WTC11 (cell line): ENCODE results near the gene FARP2. TPM values are rescaled to one million over a fixed set of nuclear protein-coding genes. Genes with fewer than 3 reads are reported as not detected.

Experiments used
- ATAC-seq: fragments of 200-7000 bp; cut with Tn5 transposase; 2 replicates; pipeline ENCODE4 v1.10.0; 2021; ENCODE audit warnings: mild to moderate bottlenecking, moderate library complexity
- CTCF ChIA-PET: fragments of 300-600 bp; sonication (Branson Sonifier 250); formaldehyde crosslinking; loops from one replicate; lab custom pipeline; 2021; ENCODE audit warnings: antibody characterized with exemption; lab: Charles Lee
- POLR2A ChIA-PET: fragments of 350-600 bp; sonication (Branson Sonifier 250); formaldehyde crosslinking; loops from one replicate; lab custom pipeline; 2021; ENCODE audit warnings: antibody characterized with exemption; lab: Charles Lee
- DNase-seq: peaks from one replicate; pipeline ENCODE4 v3.0.0; 2021; ENCODE audit warnings: low spot score
- H3K27ac Mint-ChIP-seq: 2 replicates; pipeline ENCODE4 v1.8.0; 2021; ENCODE audit warnings: mixed read lengths
- H3K27me3 Mint-ChIP-seq: 2 replicates; pipeline ENCODE4 v1.8.0; 2021; ENCODE audit warnings: low read depth, mild to moderate bottlenecking, moderate library complexity, mixed read lengths
- H3K36me3 Mint-ChIP-seq: 2 replicates; pipeline ENCODE4 v1.8.0; 2021; ENCODE audit warnings: mixed read lengths
- H3K4me1 Mint-ChIP-seq: 2 replicates; pipeline ENCODE4 v1.8.0; 2022; ENCODE audit warnings: mixed read lengths
- H3K4me3 Mint-ChIP-seq: 2 replicates; pipeline ENCODE4 v1.8.0; 2021; ENCODE audit warnings: mild to moderate bottlenecking, moderate library complexity, mixed read lengths
- H3K9me3 Mint-ChIP-seq: 2 replicates; pipeline ENCODE4 v1.8.0; 2021; ENCODE audit warnings: mixed read lengths
- CREB1 ChIP-seq: sonication (generic); formaldehyde crosslinking; IDR thresholded peaks from 2 replicates; pipeline ENCODE4 v1.8.0; 2023; ENCODE audit warnings: mild to moderate bottlenecking, missing genetic modification reagents
- CREM ChIP-seq: sonication (generic); formaldehyde crosslinking; IDR thresholded peaks from 2 replicates; pipeline ENCODE4 v1.8.1; 2022; ENCODE audit warnings: mild to moderate bottlenecking, missing genetic modification reagents, moderate library complexity
- ELF4 ChIP-seq: sonication (generic); formaldehyde crosslinking; IDR thresholded peaks from 2 replicates; pipeline ENCODE4 v1.8.1; 2022; ENCODE audit warnings: low read depth, mild to moderate bottlenecking, moderate library complexity, missing genetic modification reagents
- EMX1 ChIP-seq: fragments of 250-450 bp; sonication (Bioruptor Pico); IDR thresholded peaks from 2 replicates; pipeline ENCODE4 v1.8.0; 2021; ENCODE audit warnings: mild to moderate bottlenecking
- ESRRA ChIP-seq: sonication (generic); formaldehyde crosslinking; IDR thresholded peaks from 2 replicates; pipeline ENCODE4 v1.8.1; 2022; ENCODE audit warnings: mild to moderate bottlenecking, missing genetic modification reagents, borderline replicate concordance
- GABPB1 ChIP-seq: sonication (generic); formaldehyde crosslinking; IDR thresholded peaks from 2 replicates; pipeline ENCODE4 v1.8.1; 2023; ENCODE audit warnings: mild to moderate bottlenecking, missing genetic modification reagents
- SMAD3 ChIP-seq: sonication (generic); formaldehyde crosslinking; IDR thresholded peaks from 2 replicates; pipeline ENCODE4 v1.8.0; 2022; ENCODE audit warnings: missing genetic modification reagents, mild to moderate bottlenecking, borderline replicate concordance
- SP1 ChIP-seq: sonication (generic); formaldehyde crosslinking; conservative IDR thresholded peaks from 2 replicates; pipeline ENCODE4 v1.8.1; 2022; ENCODE audit warnings: missing genetic modification reagents
- ZNF121 ChIP-seq: sonication (generic); formaldehyde crosslinking; IDR thresholded peaks from 2 replicates; pipeline ENCODE4 v1.8.0; 2023; ENCODE audit warnings: missing genetic modification reagents
- ZNF138 ChIP-seq: sonication (generic); formaldehyde crosslinking; conservative IDR thresholded peaks from 2 replicates; pipeline ENCODE4 v1.8.1; 2022; ENCODE audit warnings: mild to moderate bottlenecking, moderate library complexity, missing genetic modification reagents
- ZNF219 ChIP-seq: sonication (generic); formaldehyde crosslinking; IDR thresholded peaks from 2 replicates; pipeline ENCODE4 v1.8.0; 2023; ENCODE audit warnings: missing genetic modification reagents, mild to moderate bottlenecking, borderline replicate concordance
- ZNF232 ChIP-seq: sonication (generic); formaldehyde crosslinking; IDR thresholded peaks from 2 replicates; pipeline ENCODE4 v1.8.0; 2022; ENCODE audit warnings: mild to moderate bottlenecking, missing genetic modification reagents
- ZNF423 ChIP-seq: fragments of 250-450 bp; sonication (Bioruptor Pico); IDR thresholded peaks from 2 replicates; pipeline ENCODE4 v2.1.2; 2022; ENCODE audit warnings: mild to moderate bottlenecking, moderate library complexity
- total RNA-seq: library from RNA; stranded (reverse); gene quantifications from 3 replicates; pipeline ENCODE4 v1.2.3, GENCODE V29; 2021
- TF ChIP-seq, protein P1 (sequence below): sonication (generic); formaldehyde crosslinking; IDR thresholded peaks from 2 replicates; pipeline ENCODE4 v1.8.1; 2022; ENCODE audit warnings: low read depth, mild to moderate bottlenecking, moderate library complexity, missing genetic modification reagents, borderline replicate concordance
- TF ChIP-seq, protein P2 (sequence below): sonication (generic); formaldehyde crosslinking; IDR thresholded peaks from 2 replicates; pipeline ENCODE4 v1.8.1; 2022; ENCODE audit warnings: low read depth, missing genetic modification reagents, borderline replicate concordance
- TF ChIP-seq, protein P3 (sequence below): fragments of 250-450 bp; sonication (Bioruptor Pico); IDR thresholded peaks from 2 replicates; pipeline ENCODE4 v2.1.2; 2022; ENCODE audit warnings: mild to moderate bottlenecking, moderate library complexity
- TF ChIP-seq, protein P4 (sequence below): sonication (generic); formaldehyde crosslinking; IDR thresholded peaks from 2 replicates; pipeline ENCODE4 v1.8.0; 2022; ENCODE audit warnings: missing genetic modification reagents
- TF ChIP-seq, protein P5 (sequence below): sonication (generic); formaldehyde crosslinking; IDR thresholded peaks from 2 replicates; pipeline ENCODE4 v1.8.1; 2023; ENCODE audit warnings: mild to moderate bottlenecking, missing genetic modification reagents, moderate library complexity
- TF ChIP-seq, protein P6 (sequence below): sonication (generic); formaldehyde crosslinking; IDR thresholded peaks from 2 replicates; pipeline ENCODE4 v1.8.0; 2022; ENCODE audit warnings: mild to moderate bottlenecking, missing genetic modification reagents
- TF ChIP-seq, protein P7 (sequence below): sonication (generic); formaldehyde crosslinking; IDR thresholded peaks from 2 replicates; pipeline ENCODE4 v1.8.1; 2022; ENCODE audit warnings: mild to moderate bottlenecking, missing genetic modification reagents, moderate library complexity, borderline replicate concordance

Gene FARP2
- total RNA-seq, 1 experiment from 2014 or later = 37.8 TPM

DNA sequence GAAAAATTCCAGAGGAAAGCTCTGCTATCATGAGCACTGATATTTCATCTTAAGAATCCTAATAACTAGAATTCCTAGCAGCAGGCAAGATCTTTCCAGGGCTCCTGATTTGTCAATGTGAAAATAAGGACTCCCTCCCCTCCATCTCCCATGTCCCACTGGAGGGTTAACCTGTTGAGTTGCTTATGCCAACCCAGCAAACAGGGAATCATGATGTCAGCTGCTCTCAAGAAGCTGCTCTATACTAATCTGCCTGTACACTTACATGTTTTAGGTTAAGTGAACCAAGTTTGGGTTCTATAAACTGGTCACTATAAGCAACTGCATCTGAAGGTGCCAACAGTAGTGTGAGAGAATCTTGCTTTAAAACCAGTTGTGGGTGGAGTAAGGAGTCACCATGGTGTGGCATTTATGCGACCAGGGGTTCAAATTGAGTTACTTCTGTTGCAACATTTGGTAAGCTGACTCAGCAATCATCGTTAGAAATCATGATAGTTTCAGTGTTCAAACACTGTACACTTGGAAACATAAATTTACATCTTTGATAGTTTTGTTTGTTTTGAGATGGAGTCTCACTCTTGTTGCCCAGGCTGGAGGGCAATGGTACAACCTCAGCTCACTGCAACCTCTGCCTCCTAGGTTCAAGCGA, 98.9 kb downstream of the FARP2 start:
- H3K9me3 Mint-ChIP-seq = no peaks in the 10 kb centered on the region
- ATAC-seq (no peak), DNase-seq (no peak)
- no peaks in the 10 kb centered on the region for H3K36me3 Mint-ChIP-seq
- H3K4me1 Mint-ChIP-seq = peaks cover 4% of the 10 kb centered on the region; the same call in 1 of the 2 replicates
- no peak overlapping the region for H3K4me3 Mint-ChIP-seq
- H3K27ac Mint-ChIP-seq = no peak overlapping the region
- TF ChIP-seq, protein P1, sequence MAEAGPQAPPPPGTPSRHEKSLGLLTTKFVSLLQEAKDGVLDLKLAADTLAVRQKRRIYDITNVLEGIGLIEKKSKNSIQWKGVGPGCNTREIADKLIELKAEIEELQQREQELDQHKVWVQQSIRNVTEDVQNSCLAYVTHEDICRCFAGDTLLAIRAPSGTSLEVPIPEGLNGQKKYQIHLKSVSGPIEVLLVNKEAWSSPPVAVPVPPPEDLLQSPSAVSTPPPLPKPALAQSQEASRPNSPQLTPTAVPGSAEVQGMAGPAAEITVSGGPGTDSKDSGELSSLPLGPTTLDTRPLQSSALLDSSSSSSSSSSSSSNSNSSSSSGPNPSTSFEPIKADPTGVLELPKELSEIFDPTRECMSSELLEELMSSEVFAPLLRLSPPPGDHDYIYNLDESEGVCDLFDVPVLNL (CRISPR knock-in tag) = no peak
- TF ChIP-seq ZNF423 (no peak), GABPB1 (no peak), SMAD3 (CRISPR knock-in tag) (no peak), ZNF219 (CRISPR knock-in tag) (no peak), ZNF138 (CRISPR knock-in tag) (no peak), SP1 (no peak), ZNF232 (CRISPR knock-in tag) (no peak), CREB1 (CRISPR knock-in tag) (no peak), ZNF121 (CRISPR knock-in tag) (no peak)
- TF ChIP-seq, protein P2, sequence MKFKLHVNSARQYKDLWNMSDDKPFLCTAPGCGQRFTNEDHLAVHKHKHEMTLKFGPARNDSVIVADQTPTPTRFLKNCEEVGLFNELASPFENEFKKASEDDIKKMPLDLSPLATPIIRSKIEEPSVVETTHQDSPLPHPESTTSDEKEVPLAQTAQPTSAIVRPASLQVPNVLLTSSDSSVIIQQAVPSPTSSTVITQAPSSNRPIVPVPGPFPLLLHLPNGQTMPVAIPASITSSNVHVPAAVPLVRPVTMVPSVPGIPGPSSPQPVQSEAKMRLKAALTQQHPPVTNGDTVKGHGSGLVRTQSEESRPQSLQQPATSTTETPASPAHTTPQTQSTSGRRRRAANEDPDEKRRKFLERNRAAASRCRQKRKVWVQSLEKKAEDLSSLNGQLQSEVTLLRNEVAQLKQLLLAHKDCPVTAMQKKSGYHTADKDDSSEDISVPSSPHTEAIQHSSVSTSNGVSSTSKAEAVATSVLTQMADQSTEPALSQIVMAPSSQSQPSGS (CRISPR knock-in tag) = no peak
- TF ChIP-seq, protein P3, sequence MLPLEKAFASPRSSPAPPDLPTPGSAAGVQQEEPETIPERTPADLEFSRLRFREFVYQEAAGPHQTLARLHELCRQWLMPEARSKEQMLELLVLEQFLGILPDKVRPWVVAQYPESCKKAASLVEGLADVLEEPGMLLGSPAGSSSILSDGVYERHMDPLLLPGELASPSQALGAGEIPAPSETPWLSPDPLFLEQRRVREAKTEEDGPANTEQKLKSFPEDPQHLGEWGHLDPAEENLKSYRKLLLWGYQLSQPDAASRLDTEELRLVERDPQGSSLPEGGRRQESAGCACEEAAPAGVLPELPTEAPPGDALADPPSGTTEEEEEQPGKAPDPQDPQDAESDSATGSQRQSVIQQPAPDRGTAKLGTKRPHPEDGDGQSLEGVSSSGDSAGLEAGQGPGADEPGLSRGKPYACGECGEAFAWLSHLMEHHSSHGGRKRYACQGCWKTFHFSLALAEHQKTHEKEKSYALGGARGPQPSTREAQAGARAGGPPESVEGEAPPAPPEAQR = no peak
- TF ChIP-seq, protein P4, sequence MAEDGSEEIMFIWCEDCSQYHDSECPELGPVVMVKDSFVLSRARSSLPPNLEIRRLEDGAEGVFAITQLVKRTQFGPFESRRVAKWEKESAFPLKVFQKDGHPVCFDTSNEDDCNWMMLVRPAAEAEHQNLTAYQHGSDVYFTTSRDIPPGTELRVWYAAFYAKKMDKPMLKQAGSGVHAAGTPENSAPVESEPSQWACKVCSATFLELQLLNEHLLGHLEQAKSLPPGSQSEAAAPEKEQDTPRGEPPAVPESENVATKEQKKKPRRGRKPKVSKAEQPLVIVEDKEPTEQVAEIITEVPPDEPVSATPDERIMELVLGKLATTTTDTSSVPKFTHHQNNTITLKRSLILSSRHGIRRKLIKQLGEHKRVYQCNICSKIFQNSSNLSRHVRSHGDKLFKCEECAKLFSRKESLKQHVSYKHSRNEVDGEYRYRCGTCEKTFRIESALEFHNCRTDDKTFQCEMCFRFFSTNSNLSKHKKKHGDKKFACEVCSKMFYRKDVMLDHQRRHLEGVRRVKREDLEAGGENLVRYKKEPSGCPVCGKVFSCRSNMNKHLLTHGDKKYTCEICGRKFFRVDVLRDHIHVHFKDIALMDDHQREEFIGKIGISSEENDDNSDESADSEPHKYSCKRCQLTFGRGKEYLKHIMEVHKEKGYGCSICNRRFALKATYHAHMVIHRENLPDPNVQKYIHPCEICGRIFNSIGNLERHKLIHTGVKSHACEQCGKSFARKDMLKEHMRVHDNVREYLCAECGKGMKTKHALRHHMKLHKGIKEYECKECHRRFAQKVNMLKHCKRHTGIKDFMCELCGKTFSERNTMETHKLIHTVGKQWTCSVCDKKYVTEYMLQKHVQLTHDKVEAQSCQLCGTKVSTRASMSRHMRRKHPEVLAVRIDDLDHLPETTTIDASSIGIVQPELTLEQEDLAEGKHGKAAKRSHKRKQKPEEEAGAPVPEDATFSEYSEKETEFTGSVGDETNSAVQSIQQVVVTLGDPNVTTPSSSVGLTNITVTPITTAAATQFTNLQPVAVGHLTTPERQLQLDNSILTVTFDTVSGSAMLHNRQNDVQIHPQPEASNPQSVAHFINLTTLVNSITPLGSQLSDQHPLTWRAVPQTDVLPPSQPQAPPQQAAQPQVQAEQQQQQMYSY (CRISPR knock-in tag) = no peak
- TF ChIP-seq, protein P5, sequence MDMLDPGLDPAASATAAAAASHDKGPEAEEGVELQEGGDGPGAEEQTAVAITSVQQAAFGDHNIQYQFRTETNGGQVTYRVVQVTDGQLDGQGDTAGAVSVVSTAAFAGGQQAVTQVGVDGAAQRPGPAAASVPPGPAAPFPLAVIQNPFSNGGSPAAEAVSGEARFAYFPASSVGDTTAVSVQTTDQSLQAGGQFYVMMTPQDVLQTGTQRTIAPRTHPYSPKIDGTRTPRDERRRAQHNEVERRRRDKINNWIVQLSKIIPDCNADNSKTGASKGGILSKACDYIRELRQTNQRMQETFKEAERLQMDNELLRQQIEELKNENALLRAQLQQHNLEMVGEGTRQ (CRISPR knock-in tag) = no peak
- no peaks in the 10 kb centered on the region; the same call in 1 of the 2 replicates for H3K27me3 Mint-ChIP-seq
- ChIA-PET POLR2A (no interaction called here), CTCF (no interaction called here)

DNA sequence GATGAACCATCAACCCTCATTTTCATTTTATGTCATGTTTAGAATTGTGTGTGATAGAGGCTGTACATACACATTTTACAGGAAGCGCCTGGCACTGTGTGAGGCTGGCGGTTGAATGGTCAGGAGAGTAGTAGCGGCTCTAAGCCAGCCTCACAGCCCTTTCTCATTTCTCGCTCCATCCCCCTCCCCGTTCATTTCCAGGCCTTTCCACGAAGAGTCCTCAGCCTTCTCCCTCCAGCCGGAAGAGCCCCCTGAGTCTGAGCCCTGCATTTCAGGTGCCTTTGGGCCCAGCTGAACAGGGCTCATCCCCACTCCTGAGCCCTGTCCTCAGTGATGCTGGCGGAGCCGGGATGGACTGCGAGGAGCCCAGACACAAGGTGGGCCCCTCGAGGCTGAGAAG, 100.5 kb downstream of the FARP2 start:
- no peaks in the 10 kb centered on the region for H3K36me3 Mint-ChIP-seq
- TF ChIP-seq EMX1 (CRISPR knock-in tag) = no peak
- TF ChIP-seq, protein P6, sequence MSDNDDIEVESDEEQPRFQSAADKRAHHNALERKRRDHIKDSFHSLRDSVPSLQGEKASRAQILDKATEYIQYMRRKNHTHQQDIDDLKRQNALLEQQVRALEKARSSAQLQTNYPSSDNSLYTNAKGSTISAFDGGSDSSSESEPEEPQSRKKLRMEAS = no peak
- TF ChIP-seq, protein P7, sequence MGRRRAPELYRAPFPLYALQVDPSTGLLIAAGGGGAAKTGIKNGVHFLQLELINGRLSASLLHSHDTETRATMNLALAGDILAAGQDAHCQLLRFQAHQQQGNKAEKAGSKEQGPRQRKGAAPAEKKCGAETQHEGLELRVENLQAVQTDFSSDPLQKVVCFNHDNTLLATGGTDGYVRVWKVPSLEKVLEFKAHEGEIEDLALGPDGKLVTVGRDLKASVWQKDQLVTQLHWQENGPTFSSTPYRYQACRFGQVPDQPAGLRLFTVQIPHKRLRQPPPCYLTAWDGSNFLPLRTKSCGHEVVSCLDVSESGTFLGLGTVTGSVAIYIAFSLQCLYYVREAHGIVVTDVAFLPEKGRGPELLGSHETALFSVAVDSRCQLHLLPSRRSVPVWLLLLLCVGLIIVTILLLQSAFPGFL (CRISPR knock-in tag) = no peak
- TF ChIP-seq, protein P1 (CRISPR knock-in tag) = no peak
- no peak for TF ChIP-seq ESRRA (CRISPR knock-in tag)
- no peak for TF ChIP-seq ZNF219 (CRISPR knock-in tag)
- no peak for TF ChIP-seq CREM (CRISPR knock-in tag)
- TF ChIP-seq ELF4 (CRISPR knock-in tag) = no peak
- no peak overlapping the region for H3K27ac Mint-ChIP-seq
- peak; percentile 36 for ATAC-seq
- no peak overlapping the region for H3K4me3 Mint-ChIP-seq
- CTCF ChIA-PET = no interaction called here
- H3K4me1 Mint-ChIP-seq = peaks cover 4% of the 10 kb centered on the region; the same call in 1 of the 2 replicates
- POLR2A ChIA-PET = no interaction called here
- no peaks in the 10 kb centered on the region for H3K9me3 Mint-ChIP-seq
- DNase-seq = no peak
- no peaks in the 10 kb centered on the region; the same call in 1 of the 2 replicates for H3K27me3 Mint-ChIP-seq
